ENCODE measurements around the gene RNF144A.

Gene RNF144A

GRCh38 chr2:7007846-7008741 is 90.9 kb downstream of the RNF144A start:
- no peak for DNase-seq (ENCODE audit: low read depth in 2 of 2)

- no peak for DNase-seq (ENCODE audit: low read depth in 2 of 2)
These were observed 92.1 kb downstream of the RNF144A start for GRCh38 chr2:7009207-7009911.

GRCh38 chr2:7010391-7011054 is 93.3 kb downstream of the RNF144A start:
- no peak for DNase-seq (ENCODE audit: low read depth in 2 of 2)

- no peak for DNase-seq (ENCODE audit: low read depth in 2 of 2)
These were observed 94.3 kb downstream of the RNF144A start for GRCh38 chr2:7011356-7012083.

GRCh38 chr2:7012141-7012764 is 95.0 kb downstream of the RNF144A start:
- no peak for DNase-seq (ENCODE audit: low read depth in 2 of 2)

- no peak for DNase-seq (ENCODE audit: low read depth in 2 of 2)
These were observed 96.4 kb downstream of the RNF144A start for GRCh38 chr2:7013471-7014160.

GRCh38 chr2:7014174-7014640 is 97.0 kb downstream of the RNF144A start:
- DNase-seq (ENCODE audit: low read depth in 2 of 2) = no peak

GRCh38 chr2:7015007-7015950 is 98.1 kb downstream of the RNF144A start:
- DNase-seq (ENCODE audit: low read depth in 2 of 2) = no peak

GRCh38 chr2:7016148-7016547 is 98.9 kb downstream of the RNF144A start:
- DNase-seq (ENCODE audit: low read depth in 2 of 2) = no peak

- no peak for DNase-seq (ENCODE audit: low read depth in 2 of 2)
These were observed 99.5 kb downstream of the RNF144A start for GRCh38 chr2:7016601-7017211.

GRCh38 chr2:7017671-7018281 is 100.6 kb downstream of the RNF144A start:
- no peak for DNase-seq (ENCODE audit: low read depth in 2 of 2)

- no peak for DNase-seq (ENCODE audit: low read depth in 2 of 2)
These were observed 101.1 kb downstream of the RNF144A start for GRCh38 chr2:7018282-7018701.

GRCh38 chr2:7018767-7019166 is 101.6 kb downstream of the RNF144A start:
- DNase-seq (ENCODE audit: low read depth in 2 of 2) = no peak

GRCh38 chr2:7019191-7019590 is 102.0 kb downstream of the RNF144A start:
- no peak for DNase-seq (ENCODE audit: low read depth in 2 of 2)

- no peak for DNase-seq (ENCODE audit: low read depth in 2 of 2)
These were observed 102.8 kb downstream of the RNF144A start for GRCh38 chr2:7020059-7020458.

GRCh38 chr2:7020468-7020867 is 103.3 kb downstream of the RNF144A start:
- DNase-seq (ENCODE audit: low read depth in 2 of 2) = no peak

- no peak for DNase-seq (ENCODE audit: low read depth in 2 of 2)
These were observed 103.8 kb downstream of the RNF144A start for GRCh38 chr2:7020939-7021470.

All from stimulated activated CD4-positive, alpha-beta T cell treated with anti-CD3 and anti-CD28 coated beads, Interleukin-1b, Interleukin-23, amount 100 ng/mL, for 4 hours (primary cell).